ES-I3 (cell line): ENCODE data around the gene EIF4G3.

ENCODE experiments used
- H3K36me3 ChIP-seq: 2 replicates; pipeline ENCODE4 v1.6.1; 2013; ENCODE audit warnings: mild to moderate bottlenecking, low read length, control low read depth, moderate library complexity; ENCODE audit not compliant: insufficient read depth
- H3K4me1 ChIP-seq: 2 replicates; pipeline ENCODE4 v1.6.1; 2013; ENCODE audit warnings: mild to moderate bottlenecking, control low read depth, low read length; ENCODE audit not compliant: insufficient read depth
- H3K9ac ChIP-seq: 2 replicates; pipeline ENCODE4 v1.6.1; 2013; ENCODE audit warnings: low read depth, mild to moderate bottlenecking, low read length, moderate library complexity
- H3K9me3 ChIP-seq: 2 replicates; pipeline ENCODE4 v1.6.1; 2013; ENCODE audit warnings: mild to moderate bottlenecking, low read length, moderate library complexity; ENCODE audit not compliant: control insufficient read depth, insufficient read depth

Gene EIF4G3

DNA sequence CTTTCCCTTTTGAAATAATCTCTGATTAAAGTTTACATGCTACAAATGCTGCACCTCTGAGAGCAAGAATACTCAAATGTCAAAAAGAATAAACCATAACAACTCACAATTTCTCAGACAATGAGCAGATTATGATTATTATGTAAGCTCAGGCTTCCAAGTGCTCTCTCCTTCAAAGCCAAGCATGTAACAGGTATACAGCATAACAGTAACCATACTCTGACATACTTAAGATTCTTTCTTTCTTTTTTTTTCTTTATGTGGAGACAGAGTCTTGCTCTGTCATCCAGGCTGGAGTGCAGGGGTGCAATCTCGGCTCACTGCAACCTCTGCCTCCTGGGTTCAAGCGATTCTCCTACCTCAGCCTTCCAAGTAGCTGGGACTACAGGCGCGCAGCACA is 155.4 kb downstream of the EIF4G3 start:
- no peak overlapping the region for H3K9ac ChIP-seq
- H3K4me1 ChIP-seq: no peaks in the 10 kb centered on the region

DNA sequence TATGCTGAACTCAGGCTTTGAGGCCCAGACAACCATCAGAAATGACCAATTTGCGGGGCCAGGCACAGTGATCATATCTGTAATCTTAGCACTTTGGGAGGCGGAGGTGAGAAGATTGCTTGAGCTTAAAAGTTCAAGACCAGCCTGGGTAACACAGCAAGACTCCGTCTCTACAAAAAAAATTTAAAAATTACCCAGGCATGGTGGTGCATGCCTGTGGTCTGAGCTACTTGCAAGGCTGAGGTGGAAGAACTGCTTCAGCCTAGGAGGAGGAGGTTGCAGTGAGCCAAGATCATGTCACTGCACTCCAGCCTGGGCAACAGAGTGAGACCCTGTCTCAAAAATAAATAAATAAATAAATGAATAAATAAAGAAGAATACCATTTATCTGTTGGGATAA is 156.5 kb downstream of the EIF4G3 start:
- peaks cover 2% of the 10 kb centered on the region; the same call in 1 of the 2 replicates for H3K36me3 ChIP-seq
- no peaks in the 10 kb centered on the region for H3K4me1 ChIP-seq
- H3K9me3 ChIP-seq: no peaks in the 10 kb centered on the region
- no peak overlapping the region for H3K9ac ChIP-seq

More for the DNA sequence above, 155.4 kb downstream of the EIF4G3 start:
- Histone ChIP-seq H3K9me3 (peaks cover 3% of the 10 kb centered on the region; the same call in 1 of the 2 replicates), H3K36me3 (peaks cover 4% of the 10 kb centered on the region; the same call in 1 of the 2 replicates)

- Histone ChIP-seq H3K9ac (no peak overlapping the region), H3K36me3 (no peaks in the 10 kb centered on the region; the same call in 1 of the 2 replicates), H3K4me1 (no peaks in the 10 kb centered on the region), H3K9me3 (no peaks in the 10 kb centered on the region)
Measured at GRCh38 chr1:21018673-21019072, 158.0 kb downstream of the EIF4G3 start.

GRCh38 chr1:21013510-21013909 is 163.2 kb downstream of the EIF4G3 start:
- Histone ChIP-seq H3K9ac (no peak overlapping the region), H3K36me3 (no peaks in the 10 kb centered on the region; the same call in 1 of the 2 replicates), H3K9me3 (no peaks in the 10 kb centered on the region), H3K4me1 (no peaks in the 10 kb centered on the region)

DNA sequence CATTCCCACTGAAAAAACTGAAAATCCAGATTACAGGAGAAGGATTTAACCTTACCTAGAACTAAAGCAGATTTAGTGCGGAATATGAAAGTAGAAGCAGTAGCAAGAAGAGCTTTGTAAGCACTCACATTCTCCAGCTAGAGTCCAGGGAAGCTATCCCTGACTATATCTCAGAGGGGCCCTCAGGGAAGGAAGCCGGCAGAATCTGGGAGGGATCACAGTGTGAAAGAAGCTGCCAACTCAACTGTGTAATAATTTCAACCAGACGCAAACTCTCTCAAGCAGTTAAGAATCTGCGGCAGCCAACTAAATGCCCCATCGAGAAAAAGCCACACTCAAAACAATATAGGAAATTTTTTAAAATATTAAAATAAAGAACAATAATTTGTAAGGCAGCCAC is 163.8 kb downstream of the EIF4G3 start:
- H3K36me3 ChIP-seq: no peaks in the 10 kb centered on the region
- no peaks in the 10 kb centered on the region for H3K9me3 ChIP-seq
- no peaks in the 10 kb centered on the region for H3K4me1 ChIP-seq
- H3K9ac ChIP-seq: no peak overlapping the region

- Histone ChIP-seq H3K9me3 (no peaks in the 10 kb centered on the region), H3K9ac (no peak overlapping the region), H3K36me3 (no peaks in the 10 kb centered on the region), H3K4me1 (no peaks in the 10 kb centered on the region)
Measured at GRCh38 chr1:21007876-21008275, 168.8 kb downstream of the EIF4G3 start.

DNA sequence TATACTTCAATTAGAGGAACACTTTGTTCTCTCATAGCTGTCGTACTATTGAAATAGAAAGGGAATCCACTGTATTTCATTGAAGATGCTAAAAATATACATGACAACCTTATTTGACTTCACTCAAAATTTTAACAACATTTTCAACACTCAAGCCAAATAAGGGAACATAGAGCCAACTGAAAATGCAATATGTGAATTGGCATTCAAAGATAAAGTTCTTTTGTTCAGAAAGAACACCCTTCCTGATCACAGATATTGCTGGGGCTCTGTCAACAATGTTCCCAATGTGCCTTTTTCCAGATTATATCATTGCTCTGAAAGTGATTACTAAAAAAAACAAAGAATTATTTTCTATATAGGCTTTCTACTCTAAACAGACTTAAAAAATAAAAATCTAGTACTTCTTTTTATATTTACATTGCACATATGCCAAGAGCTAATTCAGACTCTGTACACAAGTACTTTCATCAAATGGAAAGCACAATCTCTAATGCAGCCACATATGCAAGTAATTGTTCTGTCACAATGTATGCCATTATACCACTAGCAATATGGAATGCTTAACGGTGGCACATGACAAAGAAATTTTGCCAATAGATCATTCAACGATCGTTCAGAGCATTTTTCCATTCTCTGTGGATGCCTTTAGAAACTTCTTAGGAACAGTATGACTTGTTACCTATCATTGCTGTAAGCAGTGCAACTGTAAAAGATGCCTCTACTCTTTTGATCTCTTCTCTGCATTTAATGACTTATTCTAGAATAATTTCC is 171.0 kb downstream of the EIF4G3 start:
- Histone ChIP-seq H3K9me3 (no peaks in the 10 kb centered on the region), H3K4me1 (no peaks in the 10 kb centered on the region; the same call in 1 of the 2 replicates), H3K36me3 (no peaks in the 10 kb centered on the region), H3K9ac (no peak overlapping the region)

DNA sequence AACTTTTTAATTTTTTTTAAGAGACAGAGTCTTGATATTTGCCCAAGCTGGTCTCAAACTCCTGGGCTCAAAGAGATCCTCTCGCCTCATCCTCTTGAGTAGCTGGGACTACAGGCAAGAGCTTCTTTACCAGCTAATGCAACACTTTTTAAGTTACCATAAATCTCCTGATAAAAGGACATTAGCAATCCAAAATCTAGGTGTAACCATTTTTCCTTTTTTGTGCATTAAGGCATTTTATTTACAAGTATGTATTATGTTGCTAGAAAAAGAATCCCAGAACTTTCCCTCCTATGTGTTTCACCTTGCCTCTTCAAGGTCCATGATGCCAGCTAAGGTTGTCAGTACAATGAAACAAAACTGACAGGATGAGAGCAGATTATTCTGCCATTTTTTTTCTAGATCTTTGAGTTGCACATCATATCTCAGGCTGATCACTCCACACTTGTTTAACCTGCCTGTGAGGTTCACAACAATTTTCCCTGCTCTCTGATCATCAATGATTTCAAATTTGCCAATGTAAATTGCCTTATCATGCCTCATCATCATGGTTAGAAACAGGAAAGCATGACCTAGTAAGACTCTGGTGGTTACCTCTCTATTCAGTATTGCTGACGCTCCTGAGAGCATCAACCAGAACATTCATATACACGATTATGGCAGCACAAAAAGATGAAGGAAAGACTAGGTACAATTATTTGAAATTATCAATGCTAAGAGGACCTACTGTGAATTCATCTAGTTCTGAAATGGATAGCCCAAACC is 173.2 kb downstream of the EIF4G3 start:
- Histone ChIP-seq H3K4me1 (no peaks in the 10 kb centered on the region; the same call in 1 of the 2 replicates), H3K36me3 (no peaks in the 10 kb centered on the region), H3K9ac (no peak overlapping the region), H3K9me3 (no peaks in the 10 kb centered on the region)

DNA sequence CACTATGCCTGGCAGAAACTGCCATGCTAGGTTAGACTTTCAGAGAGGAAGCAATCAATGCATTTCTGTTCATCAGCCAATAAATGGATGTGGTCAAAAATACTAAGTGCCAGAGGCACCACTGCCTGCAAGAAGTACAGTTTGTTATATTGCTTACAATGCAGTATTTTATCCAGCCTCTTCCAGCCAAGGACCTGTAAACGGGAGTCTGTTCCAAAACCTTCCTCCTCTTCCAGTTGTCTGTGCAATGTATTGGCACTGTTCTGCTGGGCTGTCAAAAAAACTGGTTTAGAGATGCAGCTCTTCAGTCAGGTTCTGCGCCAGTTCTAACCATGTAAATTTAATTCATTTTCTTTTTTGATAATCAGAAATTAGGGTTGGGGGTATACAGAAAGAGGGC is 175.7 kb downstream of the EIF4G3 start:
- H3K36me3 ChIP-seq: no peaks in the 10 kb centered on the region
- H3K9me3 ChIP-seq: no peaks in the 10 kb centered on the region
- no peaks in the 10 kb centered on the region; the same call in 1 of the 2 replicates for H3K4me1 ChIP-seq
- no peak overlapping the region for H3K9ac ChIP-seq

DNA sequence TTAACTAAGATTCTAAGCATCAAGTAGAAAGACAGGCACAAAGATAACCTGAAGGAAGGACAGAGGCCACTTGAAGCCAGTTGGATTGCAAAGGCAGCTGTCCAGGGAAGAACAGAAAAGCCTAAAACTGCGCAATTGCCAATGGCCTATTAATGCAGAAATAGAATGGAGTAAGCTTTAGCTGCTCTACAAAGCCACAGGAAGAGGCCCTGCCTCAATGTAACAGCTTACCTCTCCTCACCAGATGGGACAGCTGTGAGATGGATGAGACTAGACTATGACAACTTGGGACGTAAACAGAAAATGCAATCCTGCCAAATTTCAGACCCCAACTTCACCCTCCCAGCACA is 176.5 kb downstream of the EIF4G3 start:
- H3K4me1 ChIP-seq: no peaks in the 10 kb centered on the region; the same call in 1 of the 2 replicates
- H3K36me3 ChIP-seq: no peaks in the 10 kb centered on the region
- no peaks in the 10 kb centered on the region for H3K9me3 ChIP-seq
- H3K9ac ChIP-seq: no peak overlapping the region

GRCh38 chr1:20999525-21000244 is 177.0 kb downstream of the EIF4G3 start:
- Histone ChIP-seq H3K4me1 (no peaks in the 10 kb centered on the region; the same call in 1 of the 2 replicates), H3K9ac (no peak overlapping the region), H3K9me3 (no peaks in the 10 kb centered on the region), H3K36me3 (no peaks in the 10 kb centered on the region)

GRCh38 chr1:20998826-20999225 is 177.9 kb downstream of the EIF4G3 start:
- H3K4me1 ChIP-seq: no peaks in the 10 kb centered on the region; the same call in 1 of the 2 replicates
- no peaks in the 10 kb centered on the region for H3K36me3 ChIP-seq
- H3K9me3 ChIP-seq: no peaks in the 10 kb centered on the region

DNA sequence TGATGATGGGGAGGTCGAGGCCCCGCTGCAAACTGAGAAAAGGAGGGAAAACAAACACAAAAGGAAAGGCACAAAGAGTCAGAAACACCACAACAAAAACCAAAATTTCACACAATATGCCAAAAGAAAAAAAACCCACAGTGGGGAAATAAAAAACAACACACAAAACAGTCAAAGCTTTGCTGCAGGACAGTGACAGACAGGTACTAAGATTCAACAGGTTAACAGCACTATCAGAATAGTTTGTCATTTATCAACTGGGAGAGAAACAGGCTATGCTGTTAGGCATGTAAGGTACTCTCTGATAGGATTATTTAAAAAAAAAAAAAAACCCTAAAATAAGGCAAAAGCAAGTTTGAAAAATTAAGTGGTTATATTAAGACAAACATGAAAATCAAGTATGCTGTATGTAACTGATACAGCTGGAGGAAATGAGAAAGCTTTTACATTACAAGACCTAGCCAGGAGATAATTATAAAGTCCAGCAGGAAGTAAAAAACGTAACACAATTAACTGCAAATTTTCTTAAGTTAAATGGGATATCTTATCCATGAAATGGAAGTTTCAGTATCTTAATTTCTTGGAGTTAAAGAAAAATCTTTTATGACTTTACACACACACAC is 179.0 kb downstream of the EIF4G3 start:
- Histone ChIP-seq H3K36me3 (no peaks in the 10 kb centered on the region), H3K4me1 (no peaks in the 10 kb centered on the region; the same call in none of the 2 replicates), H3K9me3 (no peaks in the 10 kb centered on the region), H3K9ac (no peak overlapping the region)

More at GRCh38 chr1:20998826-20999225, 177.9 kb downstream of the EIF4G3 start:
- no peak overlapping the region for H3K9ac ChIP-seq

- H3K9me3 ChIP-seq: no peaks in the 10 kb centered on the region
- no peaks in the 10 kb centered on the region; the same call in none of the 2 replicates for H3K4me1 ChIP-seq
- no peak overlapping the region for H3K9ac ChIP-seq
- no peaks in the 10 kb centered on the region for H3K36me3 ChIP-seq
Measured at GRCh38 chr1:20996554-20996953, 180.1 kb downstream of the EIF4G3 start.
